IPS-11a (cell line): Measurements from ENCODE around the gene GAS6.

Experiments used
- H3K4me3 ChIP-seq: one replicate; pipeline ENCODE4 v1.5.1; 2013; ENCODE audit warnings: low read depth, low read length, control low read depth

The GAS6 gene

DNA sequence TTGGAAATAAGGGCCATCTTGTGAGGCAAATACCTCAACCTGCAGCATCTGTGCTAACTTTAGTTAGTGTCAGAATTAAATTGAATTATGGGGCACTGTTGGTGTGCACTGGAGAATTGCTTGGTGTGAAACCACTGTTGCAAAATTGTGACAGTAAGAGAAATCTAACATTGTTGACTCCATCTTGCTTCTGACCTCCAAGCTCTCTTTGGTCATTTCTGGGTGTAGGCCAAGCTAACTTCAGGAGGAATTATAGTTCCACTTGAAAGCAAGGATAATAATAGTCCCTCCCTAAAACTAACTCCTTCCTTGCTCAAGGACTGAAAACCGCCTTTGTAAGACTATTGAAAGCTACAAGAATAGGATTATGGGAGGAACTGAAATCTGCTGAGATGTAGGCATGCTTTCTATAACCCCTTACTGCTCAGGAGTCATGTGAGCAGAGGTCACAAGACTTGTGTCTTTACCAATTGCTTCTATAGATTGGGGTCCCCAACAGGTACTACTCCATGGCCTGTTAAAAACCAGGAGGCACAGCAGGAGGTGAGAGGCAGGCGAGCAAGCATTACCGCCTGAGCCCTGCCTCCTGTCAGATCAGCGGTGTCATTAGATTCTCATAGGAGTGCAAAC lies 24.9 kb upstream of the GAS6 start:
- no peak overlapping the region for H3K4me3 ChIP-seq

DNA sequence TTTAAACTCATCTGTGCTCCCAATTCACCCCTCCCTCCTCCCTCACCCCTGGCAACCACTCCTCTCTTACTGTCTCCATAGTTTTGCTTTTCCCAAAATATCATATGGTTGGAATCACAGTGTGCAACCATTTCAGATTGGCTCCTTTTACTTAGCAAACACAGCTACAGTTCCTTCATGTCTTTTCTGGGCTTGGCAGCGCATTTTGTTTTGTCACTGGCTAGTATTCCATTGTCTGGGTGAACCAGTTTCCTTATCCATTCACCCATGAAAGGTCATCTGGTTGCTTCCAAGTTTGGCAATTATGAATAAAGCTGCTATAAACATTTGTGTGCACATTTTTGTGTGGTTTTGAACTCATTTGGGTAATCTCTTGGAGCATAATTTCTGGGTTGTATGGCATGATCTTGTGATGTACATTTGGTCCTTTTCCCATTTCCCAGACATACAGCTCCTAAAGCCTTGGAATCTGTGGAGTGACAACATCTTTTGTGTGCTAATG lies 23.9 kb upstream of the GAS6 start:
- H3K4me3 ChIP-seq, result no peak overlapping the region

DNA sequence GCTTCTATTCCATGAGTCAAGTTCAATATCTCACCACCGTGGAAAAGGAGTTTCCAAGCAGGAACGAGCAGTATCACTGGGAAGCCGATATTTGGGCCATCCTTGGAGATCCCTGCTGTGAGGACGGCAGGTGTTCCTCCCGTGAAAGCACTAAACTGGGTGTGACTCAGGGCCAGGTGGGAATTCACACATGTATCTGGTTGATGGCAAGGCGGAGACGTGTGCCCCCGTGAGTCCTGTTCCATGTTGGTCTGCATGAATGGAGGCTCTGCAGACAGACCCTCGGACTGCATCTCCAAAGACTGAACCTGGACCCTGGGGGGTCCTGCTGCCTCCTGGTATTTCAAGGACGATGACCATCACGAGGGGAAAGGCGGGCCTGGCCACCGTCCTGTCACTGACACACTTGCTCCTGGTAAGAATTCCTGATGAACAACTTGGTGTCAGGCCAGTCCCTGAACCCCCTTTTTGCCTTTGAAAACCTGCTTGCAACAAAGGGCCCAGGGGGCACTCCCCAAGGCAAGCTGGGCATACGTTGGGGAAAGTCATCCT lies 22.8 kb upstream of the GAS6 start:
- H3K4me3 ChIP-seq, result no peak overlapping the region

DNA sequence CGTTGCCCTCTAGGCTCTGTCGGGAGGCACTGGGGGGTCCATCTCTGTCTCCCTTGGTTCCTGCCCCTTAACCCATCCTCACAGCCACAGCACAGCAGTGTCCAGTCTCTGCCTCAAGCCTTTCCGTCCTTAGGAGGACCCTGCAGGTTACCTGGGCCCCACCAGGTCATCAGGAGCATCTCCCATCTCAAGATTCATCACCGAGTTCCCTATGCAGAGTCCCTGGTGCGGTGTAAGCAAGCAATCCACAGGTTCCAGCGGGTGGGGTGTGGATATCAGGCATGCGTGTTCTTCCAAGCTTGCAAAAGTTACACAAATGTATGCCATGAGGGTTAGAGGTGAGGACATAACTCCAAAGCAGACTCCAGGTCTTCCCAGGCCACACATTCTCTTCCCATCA lies 20.9 kb upstream of the GAS6 start:
- H3K4me3 ChIP-seq, result no peak overlapping the region

DNA sequence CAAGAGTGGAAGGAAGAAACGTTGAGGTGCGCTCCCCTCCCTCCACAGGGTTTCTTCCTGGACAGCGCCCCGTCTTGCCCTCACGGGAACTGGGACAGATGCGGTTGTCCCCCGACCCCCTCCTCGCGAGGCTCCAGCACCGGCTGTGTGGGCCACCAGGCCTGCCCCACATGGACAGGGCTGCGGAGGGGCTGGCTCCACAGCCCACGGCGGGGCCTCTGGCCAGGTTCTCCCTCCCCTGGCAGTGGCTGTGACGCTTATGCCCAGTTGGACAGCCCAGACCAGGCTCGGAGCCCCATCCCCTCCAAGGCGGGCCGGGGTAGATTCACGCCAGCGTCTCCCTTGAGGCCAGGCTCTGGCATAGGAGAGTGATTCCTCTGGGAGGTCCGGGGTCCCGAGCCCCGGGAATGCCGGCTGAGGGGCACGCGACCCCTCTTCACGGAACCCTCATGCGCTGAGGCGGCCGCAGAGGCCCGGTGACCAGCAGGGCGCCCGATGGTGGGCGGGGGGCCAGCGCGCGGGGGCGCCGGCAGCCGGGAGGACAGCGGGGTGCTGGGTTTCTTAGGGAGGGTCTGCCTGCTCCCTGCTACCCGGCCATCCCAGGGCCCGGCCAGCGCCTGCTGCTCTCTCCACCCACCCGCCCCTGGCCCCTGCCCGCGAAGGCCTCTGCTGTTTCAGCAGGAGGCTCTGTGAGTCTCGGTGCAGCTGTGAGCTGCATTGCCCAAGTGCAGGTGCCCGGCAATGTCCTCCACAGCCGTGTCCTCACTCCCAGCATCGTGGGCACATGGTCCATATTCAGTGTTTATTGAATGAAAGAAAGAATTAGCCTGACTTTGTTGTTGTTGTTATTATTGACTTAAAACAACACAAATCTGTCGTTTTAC lies 20.3 kb upstream of the GAS6 start:
- no peak overlapping the region for H3K4me3 ChIP-seq

DNA sequence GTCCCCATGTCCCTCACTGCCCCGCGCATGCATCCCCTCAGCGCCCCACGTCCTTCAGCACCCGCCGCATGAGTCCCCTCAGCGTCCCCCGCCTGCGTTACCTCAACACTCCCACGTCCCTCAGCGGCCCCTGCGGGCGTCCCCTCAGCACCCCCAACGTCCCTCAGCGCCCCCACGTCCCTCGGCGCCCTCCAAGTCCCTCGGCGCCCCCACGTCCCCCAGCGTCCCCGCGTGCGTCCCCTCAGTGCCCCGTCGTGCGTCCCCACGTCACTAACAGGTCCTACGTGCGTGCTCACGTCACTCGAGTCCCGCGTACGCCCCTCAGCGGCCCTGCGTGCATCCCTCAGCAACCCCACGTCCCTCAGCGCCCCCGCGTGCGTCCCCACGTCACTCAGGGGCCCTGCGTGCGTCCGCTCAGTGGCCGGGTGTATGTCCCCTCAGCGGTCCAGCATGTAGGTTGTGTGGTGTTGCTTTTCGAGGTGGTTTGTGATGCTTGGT lies 19.5 kb upstream of the GAS6 start:
- H3K4me3 ChIP-seq, result no peak overlapping the region

DNA sequence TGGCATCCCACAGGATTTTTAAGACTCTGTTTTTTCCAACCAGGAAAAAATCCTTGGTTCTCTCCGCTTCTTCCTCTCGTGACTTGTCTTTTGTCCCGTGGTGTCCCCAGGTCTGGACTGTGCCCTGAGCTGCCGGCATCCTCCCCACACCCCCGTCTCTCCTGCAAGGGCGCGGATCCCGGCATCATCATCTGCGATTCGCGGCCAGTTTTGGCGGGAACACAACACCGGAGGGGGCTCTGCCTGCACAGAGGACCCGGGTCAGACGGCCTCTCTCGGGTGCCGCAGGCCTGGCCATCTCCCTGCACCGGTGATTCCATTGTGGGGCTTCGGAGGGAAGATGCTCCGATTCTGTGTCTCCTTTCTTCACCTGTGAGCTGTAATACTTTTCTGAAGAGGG lies 18.8 kb upstream of the GAS6 start:
- no peak overlapping the region for H3K4me3 ChIP-seq

DNA sequence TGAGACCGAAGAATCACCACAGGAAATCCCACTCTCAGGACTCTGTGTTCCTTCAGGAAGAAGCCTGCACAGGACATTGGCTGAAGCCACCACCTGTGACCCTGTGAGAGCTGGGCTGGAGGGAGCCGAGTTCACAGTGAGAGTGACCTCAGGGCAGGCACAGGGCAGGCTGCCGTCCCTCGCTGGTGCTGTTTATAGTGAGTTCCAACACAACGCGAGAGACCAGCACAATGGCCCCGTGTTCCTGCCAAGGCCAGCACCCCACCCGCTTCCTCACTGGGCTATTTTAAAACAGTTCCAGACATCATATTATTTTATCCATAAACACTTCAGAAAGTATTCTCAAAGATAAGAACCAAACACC lies 18.4 kb upstream of the GAS6 start:
- H3K4me3 ChIP-seq, result no peak overlapping the region

DNA sequence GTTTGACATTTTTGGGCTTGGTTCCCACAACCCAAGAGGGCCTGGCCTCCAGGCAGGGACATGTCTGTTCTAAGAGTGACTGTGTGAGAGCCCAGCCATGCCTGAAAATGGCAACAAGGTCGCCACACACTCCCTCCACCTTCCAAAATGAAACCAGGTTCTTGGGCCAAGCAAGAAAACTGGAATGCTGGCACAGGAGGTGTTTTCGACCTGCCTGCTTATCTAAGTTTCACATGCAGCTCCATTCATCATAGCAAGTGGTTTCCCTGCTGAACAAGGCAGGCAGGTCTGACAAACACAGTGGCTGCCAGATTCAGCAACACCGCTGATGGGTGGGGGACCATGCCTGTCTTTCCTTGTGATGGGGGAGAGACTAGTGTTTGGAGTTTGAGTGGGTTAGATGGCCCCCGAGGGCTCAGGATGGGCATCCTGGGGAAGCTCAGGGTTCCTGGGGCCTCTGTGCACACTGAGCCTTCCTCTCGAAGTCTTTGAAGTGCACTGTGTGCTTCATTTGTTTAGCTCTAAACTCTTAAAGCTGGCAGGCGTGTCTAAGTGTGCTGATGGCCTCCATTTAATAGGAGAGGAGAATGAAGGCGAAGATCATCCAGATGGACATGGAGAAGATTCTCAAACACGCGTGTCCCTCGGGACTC lies 17.9 kb upstream of the GAS6 start:
- no peak overlapping the region for H3K4me3 ChIP-seq

DNA sequence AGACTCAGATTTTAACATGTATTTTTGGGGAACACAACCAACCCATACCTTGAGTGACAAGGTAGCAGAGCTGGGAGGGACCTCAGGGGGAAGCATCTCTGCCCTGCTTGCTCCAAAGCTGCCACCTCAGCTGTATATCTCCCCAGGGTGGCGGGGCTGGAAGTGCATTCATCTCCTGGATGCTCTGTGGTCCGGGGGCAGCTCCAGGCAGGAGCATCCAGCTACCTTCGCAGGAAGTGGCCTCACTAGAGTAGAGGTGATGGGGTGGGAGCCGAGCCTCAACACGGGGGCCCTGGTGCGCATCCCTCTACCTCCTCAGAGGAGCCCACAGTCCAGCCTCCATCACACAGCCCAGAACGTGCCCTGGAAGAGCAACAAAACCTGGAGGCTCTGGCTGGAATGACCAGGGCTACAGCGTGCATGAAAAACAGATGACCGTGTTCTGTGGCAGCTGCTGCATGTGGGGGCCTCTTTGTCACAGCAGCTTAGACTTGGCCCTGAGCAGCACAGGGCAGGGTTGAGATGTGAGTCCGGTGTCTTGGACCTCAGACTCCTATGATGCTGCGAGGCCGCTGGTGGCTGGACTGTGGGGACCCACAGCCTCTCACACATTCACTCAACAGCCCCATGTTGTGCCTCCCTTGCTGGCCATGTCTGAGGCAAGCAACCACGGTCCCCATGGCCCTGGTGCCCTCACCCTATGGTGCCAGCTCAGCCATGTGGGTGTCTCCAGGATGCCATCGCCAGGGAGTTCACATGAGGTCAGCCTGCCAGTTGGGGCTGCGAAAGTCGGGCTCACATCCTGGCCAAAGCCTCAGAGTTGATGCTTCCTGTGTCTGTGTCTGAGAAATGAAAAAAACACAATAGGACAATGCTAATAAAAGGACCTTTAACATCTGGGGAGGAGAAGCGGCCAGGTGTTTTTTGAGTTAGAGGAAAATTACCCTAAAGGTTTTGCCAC lies 17.1 kb upstream of the GAS6 start:
- no peak overlapping the region for H3K4me3 ChIP-seq

DNA sequence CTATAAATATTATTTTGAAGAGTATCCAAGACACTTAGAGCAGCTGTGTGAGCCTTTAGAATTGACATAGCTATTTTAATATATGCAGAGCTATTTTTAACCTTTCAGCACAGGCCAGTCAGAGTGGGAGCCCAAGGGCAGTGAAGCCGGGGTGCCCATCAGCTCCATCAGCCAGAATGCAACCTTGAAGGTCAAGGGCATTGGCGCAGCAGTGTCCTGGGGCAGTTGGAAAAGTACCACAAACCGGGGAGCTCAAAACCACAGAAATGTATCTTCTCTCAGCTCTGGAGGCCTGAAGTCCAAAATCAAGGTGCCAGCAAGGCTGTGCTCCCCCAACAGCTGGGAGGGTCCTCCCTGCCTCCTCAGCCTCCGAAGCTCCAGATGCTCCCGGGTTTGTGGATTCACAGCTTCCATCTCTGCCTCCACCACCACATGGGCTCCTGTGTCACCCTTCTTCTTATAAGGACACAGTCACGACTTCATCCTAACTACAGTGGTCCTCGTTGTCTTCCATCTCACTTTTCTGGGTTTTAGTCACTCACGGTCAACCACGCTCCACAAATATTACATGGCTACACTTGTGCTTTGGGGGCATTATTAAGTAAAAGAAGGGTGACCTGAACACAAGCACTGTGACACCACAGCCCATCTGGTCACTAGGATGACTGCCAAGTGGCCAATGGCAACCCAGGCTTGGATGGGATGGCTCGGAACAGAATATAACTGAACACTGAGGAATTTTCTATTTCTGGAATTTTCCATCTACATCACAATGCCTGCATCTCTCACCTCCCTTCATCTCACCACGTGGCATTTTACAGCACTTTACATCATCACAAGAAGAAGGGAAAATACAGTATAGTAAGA lies 15.9 kb upstream of the GAS6 start:
- no peak overlapping the region for H3K4me3 ChIP-seq

DNA sequence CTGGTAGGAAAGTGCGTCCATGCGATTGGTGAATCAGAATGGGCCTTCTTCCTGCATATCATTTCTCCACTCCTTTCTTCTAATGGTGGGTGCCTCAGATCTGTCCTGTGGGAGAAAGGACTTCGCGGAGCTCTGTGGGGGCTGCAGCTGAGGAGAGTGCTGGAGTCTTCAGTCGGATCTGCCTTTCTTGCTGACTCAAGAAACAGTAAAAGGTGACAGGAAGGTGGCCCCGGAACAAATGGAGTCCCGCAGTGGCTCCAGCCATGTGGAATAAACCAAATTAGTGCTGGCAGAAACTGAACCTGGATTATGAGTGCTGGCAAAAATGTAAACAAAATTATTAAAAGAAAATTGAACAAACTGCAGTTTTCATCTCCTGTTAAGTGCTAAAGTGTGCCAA lies 15.1 kb upstream of the GAS6 start:
- H3K4me3 ChIP-seq, result no peak overlapping the region

DNA sequence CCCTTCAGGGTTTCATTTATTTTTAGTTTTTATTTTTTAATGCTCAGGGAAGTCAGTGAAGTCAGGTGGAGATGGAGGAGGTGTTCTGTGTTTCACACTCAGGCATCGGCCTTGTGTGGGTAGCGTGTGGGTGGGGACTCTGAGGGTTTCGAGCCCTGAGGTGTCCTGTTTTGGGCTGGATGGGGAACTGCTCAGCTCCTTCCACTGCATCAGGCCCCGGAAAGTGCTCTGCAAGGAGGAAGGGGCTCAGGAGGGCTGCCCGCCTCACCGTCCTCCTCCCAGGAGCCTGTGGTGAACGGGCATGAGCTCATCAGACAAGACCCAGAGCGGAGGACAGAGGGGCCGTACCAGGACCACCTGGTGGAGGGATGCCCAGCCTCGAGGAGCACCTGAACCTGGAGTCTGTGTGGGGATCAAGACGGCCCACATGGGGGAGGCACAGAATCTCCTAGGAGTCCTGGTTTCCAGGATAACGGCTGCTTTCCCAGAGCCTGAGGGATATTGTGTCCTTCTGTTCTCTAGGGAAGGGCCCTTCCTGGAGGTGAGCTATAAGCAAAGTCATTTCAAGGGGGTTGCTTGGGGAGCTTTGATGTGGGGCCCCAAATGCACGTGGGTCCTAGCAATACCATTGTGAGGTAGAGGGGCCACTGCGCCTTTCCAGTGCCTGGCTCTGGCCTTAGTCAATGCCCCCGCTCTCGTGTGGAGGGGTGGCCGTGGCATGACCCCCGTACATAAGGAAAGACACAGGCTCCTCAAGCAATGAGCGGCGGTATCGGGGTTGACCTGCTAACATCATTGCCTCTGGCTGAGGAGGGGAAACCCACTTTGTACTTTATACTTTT lies 13.5 kb upstream of the GAS6 start:
- no peak overlapping the region for H3K4me3 ChIP-seq

DNA sequence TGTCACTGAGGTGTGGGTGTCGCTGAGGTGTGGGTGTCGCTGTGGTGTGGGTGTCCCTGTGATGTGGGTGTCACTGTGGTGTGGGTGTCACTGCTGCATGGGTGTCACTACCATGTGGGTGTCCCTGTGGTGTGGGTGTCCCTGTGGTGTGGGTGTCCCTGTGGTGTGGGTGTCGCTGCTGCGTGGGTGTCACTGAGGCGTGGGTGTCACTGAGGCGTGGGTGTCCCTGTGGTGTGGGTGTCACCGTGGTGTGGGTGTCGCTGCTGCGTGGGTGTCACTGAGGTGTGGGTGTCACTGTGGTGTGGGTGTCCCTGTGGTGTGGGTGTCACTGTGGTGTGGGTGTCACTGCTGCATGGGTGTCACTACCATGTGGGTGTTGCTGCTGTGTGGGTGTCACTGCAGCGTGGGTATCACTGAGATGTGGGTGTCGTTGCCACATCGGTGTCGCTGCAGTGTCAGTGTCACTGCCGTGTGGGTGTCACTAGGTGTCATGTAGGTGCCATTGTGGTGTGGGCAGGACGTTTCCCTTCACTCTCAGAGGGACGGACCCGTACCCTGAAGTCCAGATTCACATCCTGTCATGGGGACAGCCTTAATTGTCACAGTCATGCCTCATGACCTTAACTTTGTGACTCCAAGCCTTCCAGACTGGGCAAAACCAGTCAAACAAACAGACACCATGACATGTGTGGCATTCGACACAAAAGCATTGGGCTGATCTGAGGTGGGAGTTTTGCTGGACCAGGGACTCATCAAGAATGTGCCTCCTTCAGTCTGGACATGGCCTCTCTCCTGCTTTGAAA lies 12.7 kb upstream of the GAS6 start:
- no peak overlapping the region for H3K4me3 ChIP-seq

DNA sequence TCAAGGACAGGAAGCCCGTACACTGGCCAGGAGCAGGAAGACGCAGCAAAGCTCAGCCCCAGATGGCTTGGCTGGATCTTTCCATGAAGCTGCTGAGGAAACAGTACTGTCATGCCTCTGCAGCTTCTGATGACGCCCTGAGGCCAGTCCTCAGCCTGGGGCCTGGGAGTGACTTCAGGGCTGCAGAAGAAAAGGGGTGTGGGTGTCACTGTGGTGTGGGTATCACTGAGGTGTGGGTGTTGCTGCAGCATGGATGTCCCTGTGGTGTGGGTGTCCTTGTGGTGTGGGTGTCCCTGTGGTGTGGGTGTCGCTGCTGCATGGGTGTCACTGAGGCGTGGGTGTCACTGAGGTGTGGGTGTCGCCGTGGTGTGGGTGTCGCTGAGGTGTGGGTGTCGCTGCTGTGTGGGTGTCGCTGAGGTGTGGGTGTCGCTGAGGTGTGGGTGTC lies 12.0 kb upstream of the GAS6 start:
- H3K4me3 ChIP-seq, result no peak overlapping the region

DNA sequence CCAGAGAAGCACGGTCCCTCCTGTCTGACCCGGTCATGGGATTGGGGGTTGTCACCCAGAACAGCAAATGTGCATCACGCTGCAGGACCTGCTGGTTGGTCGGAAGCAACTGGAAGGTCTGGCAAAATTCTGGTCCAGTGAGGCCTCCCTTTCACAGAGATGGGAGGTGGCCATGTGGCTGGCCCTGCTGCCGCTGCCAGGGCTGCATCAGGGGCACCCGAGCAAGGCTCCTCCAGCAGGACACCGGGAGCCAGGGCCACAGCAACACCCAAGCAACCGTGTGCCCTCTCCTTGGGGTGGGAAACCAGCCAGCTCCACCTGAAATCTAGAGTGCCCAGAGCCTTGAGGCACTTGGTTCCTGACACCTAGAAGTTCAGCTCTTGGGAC lies 11.5 kb upstream of the GAS6 start:
- H3K4me3 ChIP-seq, result no peak overlapping the region

DNA sequence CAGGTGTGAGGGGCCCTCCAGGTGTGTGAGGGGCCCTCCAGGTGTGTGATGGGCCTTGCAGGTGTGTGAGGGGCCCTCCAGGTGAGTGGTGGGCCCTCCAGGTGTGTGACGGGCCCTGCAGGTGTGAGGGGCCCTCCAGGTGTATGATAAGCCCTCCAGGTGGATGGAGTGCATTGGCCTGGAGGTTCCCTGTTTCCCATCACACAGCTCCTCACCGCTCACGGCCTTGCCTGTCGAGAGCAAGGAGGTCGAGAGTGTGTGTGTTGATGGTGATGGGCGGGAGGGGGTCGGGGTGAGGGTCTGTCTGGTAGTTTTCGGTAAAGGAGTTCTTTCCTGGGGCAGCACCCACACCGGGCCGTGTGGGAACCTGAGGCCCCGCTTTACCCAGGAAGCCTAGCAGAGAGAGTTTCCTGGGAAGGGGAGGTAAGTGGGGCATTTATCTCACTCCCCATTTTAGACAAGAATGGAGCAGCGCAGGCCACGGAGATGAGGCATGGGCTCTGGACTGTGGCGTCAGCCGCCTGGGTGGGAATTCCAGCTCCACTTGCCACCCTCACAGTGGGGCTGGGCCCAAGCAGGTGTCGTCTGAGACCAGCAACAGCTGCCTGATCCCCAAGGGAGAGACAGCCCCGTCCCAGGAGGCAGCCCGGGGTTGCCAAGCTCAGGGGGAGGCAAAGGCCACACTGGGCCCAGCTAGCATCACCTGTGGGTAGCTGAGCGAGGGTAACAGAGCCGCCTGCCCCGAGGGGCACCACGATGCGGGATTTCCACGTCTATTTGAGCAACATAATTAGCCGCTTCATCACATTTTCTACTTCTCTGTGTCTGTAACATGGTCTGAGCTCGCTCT lies 10.9 kb upstream of the GAS6 start:
- no peak overlapping the region for H3K4me3 ChIP-seq
